ENCODE results near the gene COL8A1.

DNA sequence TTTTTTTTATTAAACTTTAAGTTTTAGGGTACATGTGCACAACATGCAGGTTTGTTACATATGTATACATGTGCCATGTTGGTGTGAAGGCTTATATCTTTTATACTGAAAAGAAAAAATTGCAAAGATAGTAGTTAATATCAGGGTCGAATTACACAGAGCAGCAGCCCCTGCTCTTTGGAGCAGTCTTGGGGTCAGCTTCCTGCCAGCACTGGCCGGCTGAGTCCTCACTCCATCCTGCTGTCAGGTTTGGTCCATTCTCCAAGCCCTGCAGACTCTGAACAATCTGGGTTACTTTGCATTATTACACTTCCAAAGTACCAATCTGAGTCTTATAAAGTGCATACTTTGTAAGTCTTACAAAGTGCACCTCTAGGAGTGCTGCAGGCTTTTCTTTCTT lies 66.0 kb downstream of the COL8A1 start:
- no peak for TF ChIP-seq PATZ1 (CRISPR knock-in tag; IDR thresholded peaks at IDR 0.05; ENCODE audit: borderline replicate concordance)
- no peak for TF ChIP-seq TCF4 (CRISPR knock-in tag; IDR thresholded peaks at IDR 0.05; ENCODE audit: borderline replicate concordance)
- no peak for TF ChIP-seq CREB5 (CRISPR knock-in tag; IDR thresholded peaks at IDR 0.05; ENCODE audit: low read depth)
- TF ChIP-seq ESRRG (CRISPR knock-in tag; IDR thresholded peaks at IDR 0.05), result no peak
- TF ChIP-seq TSHZ2 (CRISPR knock-in tag; IDR thresholded peaks at IDR 0.05), result no peak
- no peak for TF ChIP-seq ZFP3 (CRISPR knock-in tag; IDR thresholded peaks at IDR 0.05)
- no peak for TF ChIP-seq ARNTL (CRISPR knock-in tag; IDR thresholded peaks at IDR 0.05; ENCODE audit: borderline replicate concordance, low read depth)
- no peak for TF ChIP-seq CSDC2 (CRISPR knock-in tag; IDR thresholded peaks at IDR 0.05)
- TF ChIP-seq BACH2 (CRISPR knock-in tag; IDR thresholded peaks at IDR 0.05; ENCODE audit: borderline replicate concordance), result no peak
- no peak for TF ChIP-seq PPARA (CRISPR knock-in tag; IDR thresholded peaks at IDR 0.05; ENCODE audit: borderline replicate concordance)
- no peak for TF ChIP-seq ZFP30 (CRISPR knock-in tag; IDR thresholded peaks at IDR 0.05)
- TF ChIP-seq RARB (CRISPR knock-in tag; IDR thresholded peaks at IDR 0.05), result no peak
- TF ChIP-seq ZNF8 (CRISPR knock-in tag; IDR thresholded peaks at IDR 0.05), result no peak

Data from SK-N-SH treated with all-trans-retinoic acid at 6 μM for 48 hours (cell line).